Measurements from ENCODE around the gene MYL1. TPM values are rescaled to one million over a fixed set of nuclear protein-coding genes. Genes with fewer than 3 reads are reported as not detected.

The MYL1 gene
- total and polyA plus RNA-seq, 2 of the 8 experiments (the other 6 are each of a cell fraction or from before 2014, with no cell fraction given): not detected

GRCh38 chr2:210288408-210288807, 26.6 kb downstream of the MYL1 start (continued):
- TF ChIP-seq SUZ12 (IDR thresholded peaks at IDR 0.05; ENCODE audit: low read length): no peak
- TF ChIP-seq SIRT6 (IDR thresholded peaks at IDR 0.05; ENCODE audit: low read length): no peak

Measured in H1 (cell line).